Measurements from ENCODE around the gene KCNK5.

Gene KCNK5

GRCh38 chr6:39200498-39201020 lies 28.7 kb downstream of the KCNK5 start:
- no peak for TF ChIP-seq CTCF (IDR thresholded peaks at IDR 0.05; ENCODE audit: low read depth, low read length, missing control alignments)
- H3K4me3 ChIP-seq (replicated peaks; ENCODE audit: low read depth, low read length), result no peak overlapping the region
- no peak for DNase-seq (ENCODE audit: extremely low read depth, low read depth)

- DNase-seq (ENCODE audit: extremely low read depth, low read depth), result no peak
- no peak for TF ChIP-seq CTCF (IDR thresholded peaks at IDR 0.05; ENCODE audit: low read depth, low read length, missing control alignments)
- H3K4me3 ChIP-seq (replicated peaks; ENCODE audit: low read depth, low read length), result no peak overlapping the region
Observed at GRCh38 chr6:39199976-39200375, 29.3 kb downstream of the KCNK5 start.

- DNase-seq (ENCODE audit: extremely low read depth, low read depth), result no peak
- no peak for TF ChIP-seq CTCF (IDR thresholded peaks at IDR 0.05; ENCODE audit: low read depth, low read length, missing control alignments)
- H3K4me3 ChIP-seq (replicated peaks; ENCODE audit: low read depth, low read length), result no peak overlapping the region
Observed at GRCh38 chr6:39199231-39199940, 29.9 kb downstream of the KCNK5 start.

- H3K4me3 ChIP-seq (replicated peaks; ENCODE audit: low read depth, low read length), result no peak overlapping the region
- no peak for TF ChIP-seq CTCF (IDR thresholded peaks at IDR 0.05; ENCODE audit: low read depth, low read length, missing control alignments)
- no peak for DNase-seq (ENCODE audit: extremely low read depth, low read depth)
Observed at GRCh38 chr6:39198528-39198927, 30.7 kb downstream of the KCNK5 start.

GRCh38 chr6:39197922-39198500 lies 31.3 kb downstream of the KCNK5 start:
- no peak for DNase-seq (ENCODE audit: extremely low read depth, low read depth)
- no peak for TF ChIP-seq CTCF (IDR thresholded peaks at IDR 0.05; ENCODE audit: low read depth, low read length, missing control alignments)
- H3K4me3 ChIP-seq (replicated peaks; ENCODE audit: low read depth, low read length), result no peak overlapping the region

GRCh38 chr6:39197521-39197920 lies 31.8 kb downstream of the KCNK5 start:
- DNase-seq (ENCODE audit: extremely low read depth, low read depth), result no peak
- H3K4me3 ChIP-seq (replicated peaks; ENCODE audit: low read depth, low read length), result no peak overlapping the region
- TF ChIP-seq CTCF (IDR thresholded peaks at IDR 0.05; ENCODE audit: low read depth, low read length, missing control alignments), result no peak
